GM21381 (cell line): ENCODE data around the gene POTEJ.
"Not testable (repeated sequence)": the region's sequence is repeated elsewhere in the genome, so short reads cannot be mapped to it uniquely, and the experiment has no call there.

Experiments used
- ATAC-seq: cut with Tn5 transposase; IDR thresholded peaks from one replicate; pipeline ENCODE4 v1.9.1; 2021; ENCODE audit warnings: mild to moderate bottlenecking, moderate library complexity; ENCODE audit not compliant: unreplicated experiment

POTEJ gene

GRCh38 chr2:130601648-130602302 is 9.5 kb upstream of the POTEJ start:
- ATAC-seq = not testable (repeated sequence)

DNA sequence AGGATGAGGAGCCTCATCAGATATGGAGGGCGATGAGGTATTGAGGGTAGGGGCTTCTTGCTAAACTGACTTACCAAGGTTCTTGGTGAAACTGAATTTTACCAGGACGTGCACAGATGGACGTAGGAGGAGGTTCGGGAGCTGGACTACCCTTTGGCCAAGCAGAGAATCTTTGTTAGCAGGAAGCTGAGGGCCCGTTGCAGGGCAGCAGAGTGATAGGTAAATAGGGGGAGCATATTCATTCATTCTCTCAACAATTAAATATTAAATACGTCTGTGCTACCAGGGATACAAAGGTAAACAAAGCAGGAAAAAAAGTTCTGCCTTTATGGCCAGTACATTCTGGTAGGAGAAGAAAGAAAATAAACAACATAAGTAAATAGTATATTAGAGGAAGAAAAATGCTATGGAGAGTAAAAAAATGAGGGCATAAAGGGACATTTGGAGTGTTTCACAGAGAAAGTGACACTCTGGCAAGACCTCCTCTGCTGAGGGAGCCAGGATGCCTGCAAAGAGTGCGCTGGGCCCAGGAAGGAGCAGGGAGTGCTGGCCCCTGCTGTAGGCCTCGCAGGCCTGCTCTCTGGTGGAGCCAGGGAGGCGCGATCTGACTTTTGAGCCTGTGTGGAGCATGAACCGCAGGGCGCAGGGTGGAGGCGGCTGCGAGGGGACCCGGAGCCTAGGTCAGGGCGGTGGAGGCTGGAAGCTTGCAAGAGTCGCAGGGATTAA is 2.8 kb upstream of the POTEJ start:
- ATAC-seq = not testable (repeated sequence)

DNA sequence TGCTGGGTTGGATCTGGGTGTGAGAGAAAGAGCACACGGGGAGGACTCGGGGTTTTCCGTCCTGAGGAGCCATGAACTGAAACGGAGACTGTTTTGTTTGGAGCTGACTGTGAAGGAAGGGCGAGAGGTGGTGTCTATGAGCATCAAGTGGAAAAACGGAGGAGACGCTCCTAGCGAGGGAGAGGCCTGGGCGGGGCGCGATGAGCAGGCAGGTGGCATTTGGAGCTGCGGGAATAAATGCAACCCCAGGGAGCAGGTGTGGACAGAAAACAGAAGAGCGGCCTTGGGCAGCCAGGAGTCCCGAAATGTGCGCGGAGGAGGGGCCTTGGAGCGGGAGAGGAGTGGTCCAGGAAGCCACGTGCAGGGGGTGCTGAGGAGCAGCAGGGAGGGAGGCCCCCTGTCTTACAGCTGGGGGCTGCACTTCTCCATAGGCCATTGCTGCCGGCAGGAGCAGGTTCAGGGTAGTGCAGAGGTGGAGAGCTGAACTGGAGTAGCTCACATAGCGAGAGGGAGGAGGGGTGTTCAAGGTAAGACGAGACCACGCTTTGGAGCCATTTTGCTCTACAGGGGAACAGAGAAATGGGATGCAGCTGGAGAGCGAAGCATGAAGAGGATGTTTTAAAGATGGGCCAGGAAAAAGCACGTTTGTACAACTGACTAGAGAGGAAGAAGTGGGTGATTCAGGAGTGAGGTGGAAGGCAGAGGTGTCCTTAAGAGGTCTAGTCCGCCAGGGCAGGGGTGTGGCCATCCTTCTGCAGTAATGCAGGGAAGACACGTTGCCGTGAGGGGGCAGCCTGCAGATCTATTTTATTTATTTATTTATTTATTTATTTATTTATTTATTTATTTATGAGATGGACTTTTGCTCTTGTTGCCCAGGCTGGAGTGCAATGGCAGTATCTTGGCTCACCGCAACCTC is 2.0 kb upstream of the POTEJ start:
- ATAC-seq = not testable (repeated sequence)

- ATAC-seq = not testable (repeated sequence)
These were observed 754 bp upstream of the POTEJ start for GRCh38 chr2:130610486-130610885.

DNA sequence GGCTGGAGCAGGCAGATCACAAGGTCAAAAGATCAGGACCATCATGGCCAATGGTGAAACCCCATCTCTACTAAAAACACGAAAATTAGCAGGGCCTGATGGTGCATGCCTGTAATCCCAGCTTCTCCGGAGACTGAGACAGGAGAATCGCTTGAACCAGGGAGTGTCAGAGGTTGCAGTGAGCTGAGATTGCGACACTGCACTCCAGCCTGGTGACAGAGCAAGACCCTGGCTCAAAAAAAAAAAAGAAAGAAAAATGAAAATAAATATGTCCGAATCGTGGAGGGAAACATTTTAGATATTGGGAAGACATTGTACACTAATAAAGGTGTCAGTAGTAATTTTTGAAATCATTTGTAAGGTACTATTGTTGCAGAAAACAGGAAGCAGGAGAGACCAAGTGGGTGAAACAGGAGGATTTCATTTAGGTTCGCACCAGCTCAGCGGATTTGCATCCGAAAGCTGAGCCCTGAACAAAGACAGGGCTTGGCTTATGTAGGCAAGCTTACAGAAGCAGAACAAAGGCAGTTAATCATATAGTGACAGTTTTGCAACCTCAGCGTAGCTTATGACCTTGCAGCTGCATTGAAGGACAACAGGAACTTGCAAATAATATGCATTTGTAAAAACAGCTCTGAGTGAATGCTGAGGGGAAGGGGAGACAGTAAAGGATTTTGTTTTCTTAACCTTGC is 17.7 kb downstream of the POTEJ start:
- ATAC-seq = not testable (repeated sequence)

DNA sequence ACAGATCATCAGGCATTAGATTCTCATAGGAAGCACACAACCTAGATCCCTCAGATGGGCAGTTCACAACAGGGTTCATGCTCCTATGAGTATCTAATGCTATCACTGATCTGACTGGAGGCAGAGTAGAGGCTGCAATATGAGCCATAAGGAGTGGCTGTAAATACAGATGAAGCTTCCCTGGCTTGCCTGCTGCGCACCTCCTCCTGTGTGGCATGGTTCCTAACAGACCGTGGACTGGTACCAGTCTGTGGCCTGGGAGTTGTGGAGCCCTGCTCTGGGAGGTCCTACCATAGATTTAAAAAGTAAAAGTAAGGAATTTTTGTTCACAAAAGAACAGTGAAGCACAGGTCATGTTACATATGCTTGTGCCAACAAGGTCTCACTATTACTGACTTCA is 27.7 kb downstream of the POTEJ start:
- ATAC-seq = not testable (repeated sequence)

- ATAC-seq = not testable (repeated sequence)
These were observed 30.4 kb downstream of the POTEJ start for GRCh38 chr2:130641688-130642087.

GRCh38 chr2:130649285-130649684 is 38.0 kb downstream of the POTEJ start:
- not testable (repeated sequence) for ATAC-seq

DNA sequence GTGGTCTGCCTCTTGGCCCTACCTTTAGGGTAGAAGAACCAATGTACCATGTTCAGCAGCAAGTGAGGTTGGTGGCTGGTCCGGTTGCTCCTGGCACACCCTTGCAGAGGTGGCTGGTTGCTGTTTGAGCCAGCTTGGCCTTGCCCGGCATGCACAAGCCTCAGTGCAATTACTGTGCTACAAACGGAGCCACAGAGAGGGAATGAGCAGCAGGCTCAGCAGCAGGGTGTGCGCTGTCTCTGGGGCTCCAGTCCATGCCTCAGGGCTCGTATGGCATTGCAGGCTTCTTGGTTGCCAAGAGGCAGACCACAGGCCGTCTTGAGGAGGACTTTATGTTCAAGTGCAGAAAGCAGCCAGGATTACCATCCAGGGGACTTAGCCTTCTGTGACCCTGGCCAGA is 53.3 kb downstream of the POTEJ start:
- not testable (repeated sequence) for ATAC-seq

DNA sequence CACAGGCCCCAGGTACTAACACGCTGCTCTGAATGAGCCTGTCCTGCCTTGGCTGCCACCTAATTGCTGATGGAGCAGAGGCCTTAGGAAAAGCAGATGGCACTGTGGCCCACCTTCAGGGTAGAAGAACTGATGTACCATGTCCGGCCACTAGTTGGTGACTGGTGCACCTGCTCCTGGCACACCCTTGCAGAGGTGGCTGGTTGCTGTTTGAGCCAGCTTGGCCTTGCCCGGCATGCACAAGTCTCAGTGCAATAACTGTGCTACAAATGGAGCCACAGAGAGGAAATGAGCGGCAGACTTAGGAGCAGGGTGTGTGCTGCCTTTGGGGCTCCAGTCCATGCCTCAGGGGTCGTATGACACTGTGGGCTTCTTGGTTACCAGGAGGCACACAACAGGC is 54.4 kb downstream of the POTEJ start:
- ATAC-seq = not testable (repeated sequence)

DNA sequence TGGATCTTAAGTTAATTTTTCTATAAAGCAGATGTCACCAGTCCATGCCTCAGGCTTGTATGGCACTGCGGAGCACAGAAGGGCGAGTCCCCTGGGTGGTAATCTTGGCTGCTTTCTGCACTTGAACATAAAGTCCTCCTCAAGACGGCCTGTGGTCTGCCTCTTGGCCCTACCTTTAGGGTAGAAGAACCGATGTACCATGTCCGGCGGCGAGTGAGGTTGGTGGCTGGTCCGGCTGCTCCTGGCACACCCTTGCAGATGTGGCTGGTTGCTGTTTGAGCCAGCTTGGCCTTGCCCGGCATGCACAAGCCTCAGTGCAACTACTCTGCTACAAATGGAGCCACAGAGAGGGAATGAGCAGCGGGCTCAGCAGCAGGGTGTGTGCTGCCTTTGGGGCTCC is 56.3 kb downstream of the POTEJ start:
- not testable (repeated sequence) for ATAC-seq

DNA sequence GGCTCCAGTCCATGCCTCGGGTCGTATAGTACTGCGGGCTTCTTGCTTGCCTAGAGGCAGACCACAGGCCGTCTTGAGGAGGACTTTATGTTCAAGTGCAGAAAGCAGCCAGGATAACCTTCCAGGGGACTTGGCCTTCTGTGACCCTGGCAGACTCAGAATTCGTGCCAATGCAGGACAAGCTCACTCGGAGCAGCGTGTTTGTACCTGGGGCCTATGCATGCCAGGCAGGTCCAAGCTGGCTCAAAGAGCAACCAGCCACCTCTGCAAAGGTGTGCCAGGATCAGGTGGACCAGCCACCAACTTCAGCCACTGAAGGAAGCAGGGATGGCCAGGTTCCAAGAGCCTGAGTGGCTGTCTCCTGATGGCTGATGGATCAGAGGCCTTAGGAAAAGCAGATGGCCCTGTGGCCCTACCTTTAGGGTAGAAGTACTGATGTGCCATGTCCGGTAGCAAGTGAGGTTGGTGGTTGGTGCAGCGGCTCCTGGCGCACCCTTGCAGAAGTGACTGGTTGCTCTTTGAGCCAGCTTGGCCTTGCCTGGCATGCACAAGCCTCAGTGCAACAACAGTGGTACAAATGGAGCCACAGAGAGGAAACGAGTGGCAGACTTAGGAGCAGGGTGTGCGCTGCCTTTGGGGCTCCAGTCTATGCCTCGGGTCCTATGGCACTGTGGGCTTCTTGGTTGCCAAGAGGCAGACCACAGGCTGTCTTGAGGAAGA is 58.9 kb downstream of the POTEJ start:
- ATAC-seq = not testable (repeated sequence)

GRCh38 chr2:130692041-130692770 is 81.0 kb downstream of the POTEJ start:
- ATAC-seq = not testable (repeated sequence)

DNA sequence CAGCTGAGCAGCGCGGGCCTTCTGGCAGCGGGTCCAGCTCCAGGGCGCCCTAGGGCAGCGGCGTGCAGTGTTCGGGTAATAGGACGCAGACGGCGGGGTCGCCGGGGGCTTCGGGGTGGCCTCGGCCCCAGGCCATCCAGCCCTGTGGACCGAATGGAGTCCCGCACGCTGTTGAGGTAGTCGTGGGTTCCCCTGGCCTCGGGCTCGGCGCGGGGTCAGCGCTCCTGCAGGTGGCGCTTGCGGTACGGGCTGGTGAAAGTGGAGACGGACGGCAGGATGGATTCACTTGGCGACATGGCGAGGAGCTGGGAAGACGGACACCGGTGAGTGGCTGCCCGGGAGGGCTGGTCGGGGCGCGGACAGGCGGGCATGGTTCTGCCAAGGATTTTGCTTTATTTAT is 82.2 kb downstream of the POTEJ start:
- ATAC-seq = not testable (repeated sequence)

DNA sequence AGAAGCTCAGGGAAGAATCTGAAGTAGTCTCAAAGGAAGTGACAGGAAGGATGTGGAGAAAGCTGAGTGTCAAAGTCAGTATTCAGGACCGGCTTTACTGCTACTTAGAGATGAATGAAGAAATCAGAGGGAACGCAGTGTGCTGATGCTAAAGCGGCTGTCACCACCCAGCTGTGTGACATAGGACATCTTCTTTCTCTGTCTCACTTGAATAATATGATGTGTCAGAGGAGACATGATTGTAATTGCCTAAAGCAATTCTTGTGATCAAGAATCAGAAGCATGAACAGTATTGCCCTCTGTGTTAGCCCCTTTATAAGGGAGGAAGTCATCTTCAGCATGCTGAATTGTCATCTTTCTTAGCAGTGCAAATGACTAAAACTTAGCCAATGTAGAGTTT is 92.0 kb downstream of the POTEJ start:
- ATAC-seq = not testable (repeated sequence)
